WTC11 (cell line): ENCODE data around the gene P2RX1.

Source experiments
- ATF2 ChIP-seq: sonication (generic); formaldehyde crosslinking; IDR thresholded peaks from 2 replicates; pipeline ENCODE4 v1.8.1; 2022; ENCODE audit warnings: low read depth, missing genetic modification reagents, borderline replicate concordance
- CREB1 ChIP-seq: sonication (generic); formaldehyde crosslinking; IDR thresholded peaks from 2 replicates; pipeline ENCODE4 v1.8.0; 2023; ENCODE audit warnings: mild to moderate bottlenecking, missing genetic modification reagents
- E2F4 ChIP-seq: sonication (generic); formaldehyde crosslinking; IDR thresholded peaks from 2 replicates; pipeline ENCODE4 v1.8.1; 2022; ENCODE audit warnings: low read depth, mild to moderate bottlenecking, moderate library complexity, missing genetic modification reagents, borderline replicate concordance
- E2F5 ChIP-seq: sonication (generic); formaldehyde crosslinking; IDR thresholded peaks from 2 replicates; pipeline ENCODE4 v1.8.1; 2022; ENCODE audit warnings: mild to moderate bottlenecking, moderate library complexity, missing genetic modification reagents
- FOXP1 ChIP-seq: sonication (generic); formaldehyde crosslinking; IDR thresholded peaks from 2 replicates; pipeline ENCODE4 v1.8.0; 2022; ENCODE audit warnings: missing genetic modification reagents, mild to moderate bottlenecking, moderate library complexity, borderline replicate concordance
- IRF2 ChIP-seq: sonication (generic); formaldehyde crosslinking; IDR thresholded peaks from 2 replicates; pipeline ENCODE4 v1.8.0; 2022; ENCODE audit warnings: low read depth, missing genetic modification reagents, borderline replicate concordance
- KAT7 ChIP-seq: sonication (generic); formaldehyde crosslinking; IDR thresholded peaks from 2 replicates; pipeline ENCODE4 v1.8.1; 2023; ENCODE audit warnings: missing genetic modification reagents, mild to moderate bottlenecking, borderline replicate concordance
- NFE2L1 ChIP-seq: sonication (generic); formaldehyde crosslinking; IDR thresholded peaks from 2 replicates; pipeline ENCODE4 v1.8.1; 2023; ENCODE audit warnings: missing genetic modification reagents
- ZNF121 ChIP-seq: sonication (generic); formaldehyde crosslinking; IDR thresholded peaks from 2 replicates; pipeline ENCODE4 v1.8.0; 2023; ENCODE audit warnings: missing genetic modification reagents
- TF ChIP-seq, protein P1 (sequence below): fragments of 200-600 bp; IDR thresholded peaks from 2 replicates; pipeline ENCODE4 v1.8.0; 2022; ENCODE audit warnings: antibody characterized with exemption
- TF ChIP-seq, protein P2 (sequence below): sonication (generic); formaldehyde crosslinking; IDR thresholded peaks from 2 replicates; pipeline ENCODE4 v1.8.0; 2023; ENCODE audit warnings: missing genetic modification reagents
- TF ChIP-seq, protein P3 (sequence below): sonication (generic); formaldehyde crosslinking; IDR thresholded peaks from 2 replicates; pipeline ENCODE4 v1.8.1; 2023; ENCODE audit warnings: mild to moderate bottlenecking, missing genetic modification reagents, moderate library complexity

DNA sequence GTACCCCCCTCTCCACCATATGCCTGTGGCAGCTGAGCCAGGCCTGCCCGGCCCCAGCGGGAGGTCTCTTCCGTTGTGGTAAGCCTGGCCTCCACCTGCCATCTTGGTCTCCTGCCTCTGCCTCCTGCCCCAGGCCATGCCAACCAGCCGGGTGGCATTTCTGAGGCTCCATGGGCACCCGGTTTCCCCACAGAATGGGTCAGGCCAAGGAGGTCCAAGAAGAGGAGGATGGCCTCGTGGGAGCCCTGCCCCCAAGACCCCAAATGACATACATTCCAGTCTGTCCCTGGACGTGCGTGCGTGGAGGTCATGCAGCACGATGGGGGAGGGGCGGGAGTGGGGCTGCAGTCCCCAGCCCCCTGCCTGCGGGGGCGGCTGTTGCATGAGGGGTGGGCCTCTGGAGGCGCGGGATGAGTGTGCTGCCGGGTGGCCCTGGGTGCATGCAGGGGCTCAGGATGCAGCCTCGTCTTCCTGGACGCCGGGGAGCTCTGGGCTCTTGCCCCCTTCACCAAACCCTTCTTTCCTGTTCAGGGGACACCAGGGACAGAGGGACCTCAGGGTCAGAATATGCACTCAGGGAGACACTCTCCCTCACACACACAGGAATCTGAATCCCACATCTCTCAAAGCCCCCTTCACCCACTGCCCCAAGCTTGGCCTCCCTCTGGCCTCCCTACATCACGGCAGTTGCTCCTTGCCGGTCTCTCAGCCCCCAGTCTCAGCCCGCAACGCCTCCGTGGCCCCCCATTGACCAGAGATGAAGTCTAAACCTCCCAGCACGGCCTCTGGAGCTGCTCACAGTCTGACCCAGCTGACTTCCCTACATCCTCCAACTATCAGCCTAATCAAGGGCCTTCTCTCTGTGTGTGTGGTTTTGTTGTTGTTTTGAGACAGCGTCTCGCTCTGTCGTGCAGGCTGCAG is 54.2 kb downstream of the P2RX1 start:
- TF ChIP-seq, protein P1, sequence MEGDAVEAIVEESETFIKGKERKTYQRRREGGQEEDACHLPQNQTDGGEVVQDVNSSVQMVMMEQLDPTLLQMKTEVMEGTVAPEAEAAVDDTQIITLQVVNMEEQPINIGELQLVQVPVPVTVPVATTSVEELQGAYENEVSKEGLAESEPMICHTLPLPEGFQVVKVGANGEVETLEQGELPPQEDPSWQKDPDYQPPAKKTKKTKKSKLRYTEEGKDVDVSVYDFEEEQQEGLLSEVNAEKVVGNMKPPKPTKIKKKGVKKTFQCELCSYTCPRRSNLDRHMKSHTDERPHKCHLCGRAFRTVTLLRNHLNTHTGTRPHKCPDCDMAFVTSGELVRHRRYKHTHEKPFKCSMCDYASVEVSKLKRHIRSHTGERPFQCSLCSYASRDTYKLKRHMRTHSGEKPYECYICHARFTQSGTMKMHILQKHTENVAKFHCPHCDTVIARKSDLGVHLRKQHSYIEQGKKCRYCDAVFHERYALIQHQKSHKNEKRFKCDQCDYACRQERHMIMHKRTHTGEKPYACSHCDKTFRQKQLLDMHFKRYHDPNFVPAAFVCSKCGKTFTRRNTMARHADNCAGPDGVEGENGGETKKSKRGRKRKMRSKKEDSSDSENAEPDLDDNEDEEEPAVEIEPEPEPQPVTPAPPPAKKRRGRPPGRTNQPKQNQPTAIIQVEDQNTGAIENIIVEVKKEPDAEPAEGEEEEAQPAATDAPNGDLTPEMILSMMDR, result no peak
- no peak for TF ChIP-seq FOXP1 (CRISPR knock-in tag)
- TF ChIP-seq, protein P2, sequence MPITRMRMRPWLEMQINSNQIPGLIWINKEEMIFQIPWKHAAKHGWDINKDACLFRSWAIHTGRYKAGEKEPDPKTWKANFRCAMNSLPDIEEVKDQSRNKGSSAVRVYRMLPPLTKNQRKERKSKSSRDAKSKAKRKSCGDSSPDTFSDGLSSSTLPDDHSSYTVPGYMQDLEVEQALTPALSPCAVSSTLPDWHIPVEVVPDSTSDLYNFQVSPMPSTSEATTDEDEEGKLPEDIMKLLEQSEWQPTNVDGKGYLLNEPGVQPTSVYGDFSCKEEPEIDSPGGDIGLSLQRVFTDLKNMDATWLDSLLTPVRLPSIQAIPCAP (CRISPR knock-in tag), result no peak
- TF ChIP-seq, protein P3, sequence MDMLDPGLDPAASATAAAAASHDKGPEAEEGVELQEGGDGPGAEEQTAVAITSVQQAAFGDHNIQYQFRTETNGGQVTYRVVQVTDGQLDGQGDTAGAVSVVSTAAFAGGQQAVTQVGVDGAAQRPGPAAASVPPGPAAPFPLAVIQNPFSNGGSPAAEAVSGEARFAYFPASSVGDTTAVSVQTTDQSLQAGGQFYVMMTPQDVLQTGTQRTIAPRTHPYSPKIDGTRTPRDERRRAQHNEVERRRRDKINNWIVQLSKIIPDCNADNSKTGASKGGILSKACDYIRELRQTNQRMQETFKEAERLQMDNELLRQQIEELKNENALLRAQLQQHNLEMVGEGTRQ, result no peak
- no peak for TF ChIP-seq E2F5 (CRISPR knock-in tag)
- TF ChIP-seq CREB1 (CRISPR knock-in tag), result no peak
- no peak for TF ChIP-seq ZNF121
- TF ChIP-seq KAT7 (CRISPR knock-in tag), result no peak
- no peak for TF ChIP-seq IRF2
- no peak for TF ChIP-seq NFE2L1 (CRISPR knock-in tag)
- TF ChIP-seq E2F4 (CRISPR knock-in tag), result no peak
- no peak for TF ChIP-seq ATF2 (CRISPR knock-in tag)
